ENCODE measurements around the gene ABO.
"Not testable (repeated sequence)": the region's sequence is repeated elsewhere in the genome, so short reads cannot be mapped to it uniquely, and the experiment has no call there.

Gene ABO

GRCh38 chr9:133208171-133208879 lies 66.7 kb downstream of the ABO start:
- not testable (repeated sequence) for DNase-seq (ENCODE audit: low read depth, low spot score)

GRCh38 chr9:133207540-133208170 lies 67.3 kb downstream of the ABO start:
- no peak for DNase-seq (ENCODE audit: low read depth, low spot score)
- no peak overlapping the region for H3K27ac ChIP-seq

More at GRCh38 chr9:133208171-133208879, 66.7 kb downstream of the ABO start:
- H3K27ac ChIP-seq: not testable (repeated sequence)

- no peak overlapping the region for H3K27ac ChIP-seq
- DNase-seq (ENCODE audit: low read depth, low spot score): no peak
These were observed 67.9 kb downstream of the ABO start for GRCh38 chr9:133207021-133207531.

GRCh38 chr9:133205996-133206931 lies 68.7 kb downstream of the ABO start:
- no peak overlapping the region for H3K27ac ChIP-seq
- DNase-seq (ENCODE audit: low read depth, low spot score): no peak

GRCh38 chr9:133205481-133205887 lies 69.5 kb downstream of the ABO start:
- H3K27ac ChIP-seq; DNase-seq (ENCODE audit: low read depth, low spot score): not testable (repeated sequence)

Measured in epithelial cell of prostate (primary cell).